PC-3 (cell line): Measurements from ENCODE around the gene DGCR6L.
"Not testable (repeated sequence)": the region's sequence is repeated elsewhere in the genome, so short reads cannot be mapped to it uniquely, and the experiment has no call there.

Experiments
- CTCF ChIP-seq: fragments of 300-600 bp; sonication (generic); conservative IDR thresholded peaks from 2 replicates; pipeline ENCODE4 v1.5.1; 2017; ENCODE audit warnings: antibody characterized with exemption, low read depth, mild to moderate bottlenecking, low read length
- EZH2 ChIP-seq: fragments of 300-600 bp; sonication (generic); IDR thresholded peaks from one replicate; pipeline ENCODE4 v1.6.1; 2017; ENCODE audit warnings: antibody characterized with exemption, mild to moderate bottlenecking, low read length; ENCODE audit not compliant: unreplicated experiment
- EZH2phosphoT487 ChIP-seq: fragments of 300-600 bp; sonication (generic); IDR thresholded peaks from 2 replicates; pipeline ENCODE4 v1.6.1; 2018; ENCODE audit warnings: mild to moderate bottlenecking, antibody characterized with exemption, low read length, borderline replicate concordance

- not testable (repeated sequence) for TF ChIP-seq CTCF, EZH2phosphoT487, EZH2
Measured at GRCh38 chr22:20281473-20281872, 38.4 kb downstream of the DGCR6L start.
